Uterus (tissue), 4 donors: ENCODE data around the gene CASP4. TPM values are rescaled to one million over a fixed set of nuclear protein-coding genes. Genes with fewer than 3 reads are reported as not detected.

ENCODE experiments used
- DNase-seq, 2 donors: peaks; one replicate each; pipeline ENCODE4 v3.0.0-alpha.2; 2019 to 2020
- H3K27ac ChIP-seq, 2 donors: fragments of 200-600 bp; sonication (generic); 1 replicate in 1 of 2; 2 replicates in 1 of 2; pipeline ENCODE4 v1.5.1; 2016 to 2018
- H3K27me3 ChIP-seq, 2 donors: fragments of 200-600 bp; sonication (generic); one replicate each; pipeline ENCODE4 v1.5.1; 2018 to 2019; ENCODE audit warnings: control low read depth in 1 of 2
- H3K36me3 ChIP-seq, 2 donors: fragments of 200-600 bp; sonication (generic); one replicate each; pipeline ENCODE4 v1.5.1; 2019; ENCODE audit warnings: control low read depth in 1 of 2
- H3K4me1 ChIP-seq, 2 donors: fragments of 200-600 bp; sonication (generic); one replicate each; pipeline ENCODE4 v1.5.1; 2018 to 2019; ENCODE audit warnings: control low read depth in 1 of 2
- H3K4me3 ChIP-seq, 2 donors: fragments of 200-600 bp; sonication (generic); 1 replicate in 1 of 2; 2 replicates in 1 of 2; pipeline ENCODE4 v1.5.1; 2018 to 2019; ENCODE audit warnings: mild to moderate bottlenecking in 1 of 2
- H3K9me3 ChIP-seq, 2 donors: fragments of 200-600 bp; sonication (generic); one replicate each; pipeline ENCODE4 v1.5.1; 2019; ENCODE audit warnings: control low read depth in 1 of 2
- POLR2A ChIP-seq, 2 donors: fragments of 450-650 bp; IDR thresholded peaks; one replicate each; pipeline ENCODE4 v1.6.1; 2016; ENCODE audit warnings: antibody characterized with exemption in 2 of 2, mild to moderate bottlenecking in 1 of 2, moderate library complexity in 1 of 2
- intact Hi-C: fragments of 100-400 bp; cut with DNase I; formaldehyde crosslinking; loops from one replicate; pipeline ENCODE4 v1.15.1; 2023; ENCODE audit warnings: low total_unique reads
- total RNA-seq, 4 donors: library from RNA; depleted of rRNA in 3 of 4; stranded (reverse); fragments of >200 nt in 3 of 4; gene quantifications; one replicate each; pipeline versions ENCODE4 v1.1.0 to v1.2.4, GENCODE V29; 2014 to 2023
- TF ChIP-seq, protein P1 (sequence below), 4 experiments: fragments of 200-600 bp in 2 of 4; fragments of 450-650 bp in 2 of 4; sonication (generic) in 2 of 4; IDR thresholded peaks; one replicate each; pipeline ENCODE4 v1.5.1; 2016 to 2019; ENCODE audit warnings: antibody characterized with exemption in 4 of 4, mild to moderate bottlenecking in 2 of 4, moderate library complexity in 1 of 4
- donor health status: DM: yes; HTN: yes; CAD: no.

Gene CASP4
- total RNA-seq, 4 donors from 2014 or later = 39.4 to 67.1 (median 59.8) TPM

DNA sequence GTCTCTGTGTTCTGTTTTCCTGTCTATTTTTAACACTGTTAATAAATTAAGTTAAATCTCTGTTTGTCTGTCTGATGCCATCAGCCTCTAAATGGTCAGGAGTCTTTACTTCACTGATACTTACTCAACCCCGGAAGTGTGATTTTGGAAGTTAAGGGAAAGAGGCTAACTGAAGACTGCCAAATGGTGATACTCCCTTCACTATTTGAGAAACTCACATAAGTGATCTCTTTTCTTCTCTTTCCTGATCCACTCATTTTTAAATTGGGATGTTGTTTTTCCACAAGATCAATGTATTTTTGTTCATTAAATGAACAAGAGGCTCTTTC is 69.7 kb downstream of the CASP4 start:
- intact Hi-C loops = no loop called here
- peak overlapping the region; percentile 76 to 82 for H3K27ac ChIP-seq
- peaks cover 6 to 8% of the 10 kb centered on the region in 2 donors for H3K4me1 ChIP-seq
- H3K4me3 ChIP-seq = peak overlapping the region; percentile 28 to 37
- no peaks in the 10 kb centered on the region for H3K36me3 ChIP-seq
- no peak for DNase-seq
- no peaks in the 10 kb centered on the region for H3K27me3 ChIP-seq
- H3K9me3 ChIP-seq = no peaks in the 10 kb centered on the region
- TF ChIP-seq POLR2A (IDR thresholded peaks at IDR 0.05) = no peak
- TF ChIP-seq, protein P1, sequence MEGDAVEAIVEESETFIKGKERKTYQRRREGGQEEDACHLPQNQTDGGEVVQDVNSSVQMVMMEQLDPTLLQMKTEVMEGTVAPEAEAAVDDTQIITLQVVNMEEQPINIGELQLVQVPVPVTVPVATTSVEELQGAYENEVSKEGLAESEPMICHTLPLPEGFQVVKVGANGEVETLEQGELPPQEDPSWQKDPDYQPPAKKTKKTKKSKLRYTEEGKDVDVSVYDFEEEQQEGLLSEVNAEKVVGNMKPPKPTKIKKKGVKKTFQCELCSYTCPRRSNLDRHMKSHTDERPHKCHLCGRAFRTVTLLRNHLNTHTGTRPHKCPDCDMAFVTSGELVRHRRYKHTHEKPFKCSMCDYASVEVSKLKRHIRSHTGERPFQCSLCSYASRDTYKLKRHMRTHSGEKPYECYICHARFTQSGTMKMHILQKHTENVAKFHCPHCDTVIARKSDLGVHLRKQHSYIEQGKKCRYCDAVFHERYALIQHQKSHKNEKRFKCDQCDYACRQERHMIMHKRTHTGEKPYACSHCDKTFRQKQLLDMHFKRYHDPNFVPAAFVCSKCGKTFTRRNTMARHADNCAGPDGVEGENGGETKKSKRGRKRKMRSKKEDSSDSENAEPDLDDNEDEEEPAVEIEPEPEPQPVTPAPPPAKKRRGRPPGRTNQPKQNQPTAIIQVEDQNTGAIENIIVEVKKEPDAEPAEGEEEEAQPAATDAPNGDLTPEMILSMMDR (IDR thresholded peaks at IDR 0.05) = no peak

DNA sequence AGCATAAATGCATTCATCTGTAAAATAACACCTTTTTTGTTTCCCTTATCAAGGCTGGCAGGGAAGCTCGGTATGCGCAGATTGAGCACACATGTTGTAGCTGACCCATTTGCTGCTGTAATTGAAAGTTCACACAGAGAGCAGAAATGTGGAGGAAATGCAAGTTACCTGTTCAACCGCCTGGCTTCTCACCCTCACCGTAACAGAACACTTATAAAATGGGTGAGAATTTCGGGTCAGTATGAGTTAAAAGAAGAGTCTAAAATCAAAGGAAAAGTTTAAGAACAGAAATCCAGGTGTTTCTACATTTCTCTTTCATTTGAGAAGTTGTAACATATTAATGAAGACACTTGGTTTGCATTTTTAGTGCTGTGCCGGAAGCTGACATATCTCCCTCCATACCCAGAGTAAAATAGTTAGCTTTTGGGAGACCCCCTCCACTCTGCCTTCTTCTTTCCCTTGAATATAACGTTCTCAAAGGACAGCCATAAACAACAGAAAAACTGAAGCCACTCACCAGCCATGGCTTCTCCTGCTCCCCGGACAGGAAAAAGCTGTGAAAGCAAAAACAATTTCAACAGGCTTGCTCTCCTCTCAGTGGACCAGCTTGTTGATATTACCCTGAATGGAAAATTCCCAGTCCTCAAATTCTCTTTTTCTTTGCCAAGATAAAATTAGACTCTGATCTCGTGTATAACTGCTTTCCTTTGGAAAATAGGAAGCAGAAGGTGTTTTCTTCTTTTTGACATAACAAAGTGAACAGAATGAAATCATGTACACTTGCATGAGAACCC is 70.3 kb downstream of the CASP4 start, which contains the start of gene CASP12:
Gene CASP12, minus strand, starts transcription at position 570 of the 794 bp plus-strand sequence.
- TF ChIP-seq, protein P1 (IDR thresholded peaks at IDR 0.05) = no peak
- no peak for TF ChIP-seq POLR2A (IDR thresholded peaks at IDR 0.05)
- Histone ChIP-seq H3K4me1 (peaks cover 6 to 8% of the 10 kb centered on the region in 2 donors), H3K36me3 (no peaks in the 10 kb centered on the region), H3K27ac (peak within 1 kb of the TSS; percentile 76 to 82), H3K4me3 (peak within 1 kb of the TSS; percentile 28 to 37), H3K27me3 (no peaks in the 10 kb centered on the region), H3K9me3 (no peaks in the 10 kb centered on the region)
- DNase-seq = peak in 1 of 2 donors; percentile 16
- intact Hi-C loops = no loop called here

DNA sequence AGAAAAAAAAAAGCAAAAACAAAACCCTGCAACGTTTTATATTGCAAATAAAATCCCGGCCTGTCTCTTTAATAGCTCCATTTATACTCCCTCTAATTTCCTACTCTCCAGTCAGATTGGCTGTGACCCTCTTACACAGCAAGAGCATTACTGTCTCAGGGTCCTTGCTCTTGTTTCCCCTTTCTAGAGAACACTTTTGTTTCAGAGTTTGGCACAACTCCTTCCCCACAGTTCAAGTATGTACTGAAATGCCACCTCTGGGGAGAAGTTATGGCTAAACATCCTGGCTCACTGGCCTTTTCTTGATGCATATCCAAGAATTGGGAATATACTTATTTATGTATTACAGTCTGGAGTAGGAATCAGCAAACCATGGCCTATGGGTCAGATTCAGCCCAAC is 72.7 kb downstream of the CASP4 start:
- peaks cover 6 to 8% of the 10 kb centered on the region in 2 donors for H3K4me1 ChIP-seq
- no peaks in the 10 kb centered on the region for H3K36me3 ChIP-seq
- intact Hi-C loops = no loop called here
- TF ChIP-seq POLR2A (IDR thresholded peaks at IDR 0.05) = no peak
- TF ChIP-seq, protein P1 (IDR thresholded peaks at IDR 0.05) = no peak
- no peaks in the 10 kb centered on the region for H3K9me3 ChIP-seq
- H3K27ac ChIP-seq = peak overlapping the region; percentile 39 to 82
- DNase-seq = no peak
- no peaks in the 10 kb centered on the region for H3K27me3 ChIP-seq
- peak overlapping the region in 1 of 2 donors; percentile 15 for H3K4me3 ChIP-seq

DNA sequence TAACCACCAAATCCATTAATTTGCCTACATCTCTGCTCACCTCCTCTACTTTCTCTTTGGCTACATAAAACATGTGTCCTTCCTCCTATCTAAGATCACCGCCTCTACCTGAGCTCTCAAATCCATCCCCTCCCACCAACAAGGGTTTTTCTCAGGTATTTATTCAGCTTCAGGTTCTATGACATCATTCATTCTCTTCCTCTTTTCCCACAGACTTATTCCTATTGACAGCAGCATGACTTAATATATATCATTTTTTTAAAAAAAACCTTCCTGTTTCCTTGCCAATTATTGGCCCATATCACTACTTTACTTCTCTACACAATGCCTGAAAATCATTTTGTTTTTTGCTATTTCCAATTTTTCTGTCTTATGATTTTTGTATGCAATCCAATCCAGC is 74.5 kb downstream of the CASP4 start:
- Histone ChIP-seq H3K27me3 (no peaks in the 10 kb centered on the region), H3K27ac (no peak overlapping the region), H3K9me3 (no peaks in the 10 kb centered on the region), H3K4me3 (no peak overlapping the region), H3K36me3 (no peaks in the 10 kb centered on the region), H3K4me1 (peaks cover 6 to 8% of the 10 kb centered on the region in 2 donors)
- no peak for DNase-seq
- intact Hi-C loops = no loop called here
- TF ChIP-seq POLR2A (IDR thresholded peaks at IDR 0.05) = no peak
- TF ChIP-seq, protein P1 (IDR thresholded peaks at IDR 0.05) = no peak

Other genes with a start within 250 kb of the CASP4 start
- 10 to 100 TPM in 1 of 4 donors, 1 to 10 TPM in 3; 1.2 to 20.7 (median 4.9) TPM for gene CASP12, start 70.1 kb downstream of the CASP4 start, total RNA-seq
- gene CASP5, start 54.6 kb upstream of the CASP4 start, total RNA-seq = not detected
- 10 to 100 TPM in 3 of 4 donors, 1 to 10 TPM in 1; 5.8 to 33.8 (median 16.9) TPM for gene CASP1, start 66.6 kb upstream of the CASP4 start, total RNA-seq
- 10 to 100 TPM in 1 of 4 donors, 1 to 10 TPM in 1, not detected in 2; 3.7 to 17.0 TPM for gene CARD16, start 76.8 kb upstream of the CASP4 start, total RNA-seq
- not detected for gene CARD18, start 171.2 kb upstream of the CASP4 start, total RNA-seq